Mammary epithelial cell (primary cell): ENCODE results near the gene IPCEF1.

Experiments
- EZH2 ChIP-seq: IDR thresholded peaks from 2 replicates; pipeline ENCODE4 v1.6.1; 2012; ENCODE audit warnings: low read length, inconsistent platforms, borderline replicate concordance
- TF ChIP-seq, protein P1 (sequence below), 2 donors: IDR thresholded peaks in 1 of 2; conservative IDR thresholded peaks in 1 of 2; 2 replicates each; pipeline ENCODE4 v1.5.1; 2011 to 2012; ENCODE audit warnings: inconsistent platforms in 2 of 2, low read length in 2 of 2, mild to moderate bottlenecking in 2 of 2, control low read depth in 1 of 2, low read depth in 1 of 2; ENCODE audit not compliant: insufficient read depth in 1 of 2; ENCODE audit errors: extremely low read depth in 1 of 2

DNA sequence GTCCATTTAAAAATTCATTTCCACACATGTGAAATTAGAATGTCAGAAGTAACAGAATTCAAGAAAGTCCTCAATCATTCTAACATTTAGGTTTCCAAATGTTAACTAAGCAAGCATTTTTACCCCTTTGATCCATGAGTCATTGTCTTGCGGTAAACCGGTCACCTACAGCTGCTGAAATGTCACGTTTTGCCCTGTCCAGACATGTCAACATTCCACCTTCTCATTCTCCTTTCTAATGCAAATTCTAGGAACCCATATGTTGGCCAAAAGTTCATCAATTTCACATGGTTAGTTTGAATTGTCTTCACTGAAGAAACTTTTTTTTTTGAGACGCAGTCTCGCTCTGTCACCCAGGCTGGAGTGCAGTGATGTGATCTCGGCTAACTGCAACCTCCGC, 117.2 kb downstream of the IPCEF1 start:
- TF ChIP-seq, protein P1, sequence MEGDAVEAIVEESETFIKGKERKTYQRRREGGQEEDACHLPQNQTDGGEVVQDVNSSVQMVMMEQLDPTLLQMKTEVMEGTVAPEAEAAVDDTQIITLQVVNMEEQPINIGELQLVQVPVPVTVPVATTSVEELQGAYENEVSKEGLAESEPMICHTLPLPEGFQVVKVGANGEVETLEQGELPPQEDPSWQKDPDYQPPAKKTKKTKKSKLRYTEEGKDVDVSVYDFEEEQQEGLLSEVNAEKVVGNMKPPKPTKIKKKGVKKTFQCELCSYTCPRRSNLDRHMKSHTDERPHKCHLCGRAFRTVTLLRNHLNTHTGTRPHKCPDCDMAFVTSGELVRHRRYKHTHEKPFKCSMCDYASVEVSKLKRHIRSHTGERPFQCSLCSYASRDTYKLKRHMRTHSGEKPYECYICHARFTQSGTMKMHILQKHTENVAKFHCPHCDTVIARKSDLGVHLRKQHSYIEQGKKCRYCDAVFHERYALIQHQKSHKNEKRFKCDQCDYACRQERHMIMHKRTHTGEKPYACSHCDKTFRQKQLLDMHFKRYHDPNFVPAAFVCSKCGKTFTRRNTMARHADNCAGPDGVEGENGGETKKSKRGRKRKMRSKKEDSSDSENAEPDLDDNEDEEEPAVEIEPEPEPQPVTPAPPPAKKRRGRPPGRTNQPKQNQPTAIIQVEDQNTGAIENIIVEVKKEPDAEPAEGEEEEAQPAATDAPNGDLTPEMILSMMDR (conservative IDR thresholded peaks at IDR 0.05 in 1 of 2, IDR thresholded peaks at IDR 0.05 in 1 of 2; ENCODE audit: extremely low read depth in 1 of 2, insufficient read depth in 1 of 2, low read depth in 1 of 2, low read length in 2 of 2): no peak
- no peak for TF ChIP-seq EZH2
